IMR-90 (cell line): ENCODE results near the gene ARHGAP18.

ENCODE experiments used
- CEBPB ChIP-seq: IDR thresholded peaks from 2 replicates; pipeline ENCODE4 v1.6.1; 2012; ENCODE audit warnings: low read depth, low read length, improper control_type of control experiment
- CTCF ChIP-seq: conservative IDR thresholded peaks from 2 replicates; pipeline ENCODE4 v1.5.1; 2012; ENCODE audit warnings: mild to moderate bottlenecking, low read depth, low read length, improper control_type of control experiment
- ELK1 ChIP-seq: fragments of 150-350 bp; IDR thresholded peaks from 2 replicates; pipeline ENCODE4 v1.6.1; 2016; ENCODE audit warnings: low read depth, mild to moderate bottlenecking, low read length, moderate library complexity, borderline replicate concordance
- FOS ChIP-seq: fragments of 150-350 bp; IDR thresholded peaks from 2 replicates; pipeline ENCODE4 v1.6.1; 2016; ENCODE audit warnings: low read depth, low read length
- MAZ ChIP-seq: IDR thresholded peaks from 2 replicates; pipeline ENCODE4 v1.6.1; 2012; ENCODE audit warnings: low read depth, mild to moderate bottlenecking, low read length, improper control_type of control experiment, moderate library complexity, borderline replicate concordance
- MXI1 ChIP-seq: IDR thresholded peaks from 2 replicates; pipeline ENCODE4 v1.6.1; 2012; ENCODE audit warnings: low read depth, mild to moderate bottlenecking, low read length, moderate library complexity, borderline replicate concordance
- POLR2A ChIP-seq: IDR thresholded peaks from 2 replicates; pipeline ENCODE4 v1.6.1; 2012; ENCODE audit warnings: mild to moderate bottlenecking, low read depth, low read length
- RCOR1 ChIP-seq: IDR thresholded peaks from 2 replicates; pipeline ENCODE4 v1.6.1; 2012; ENCODE audit warnings: mild to moderate bottlenecking, low read length, improper control_type of control experiment; ENCODE audit not compliant: insufficient replicate concordance
- SMC3 ChIP-seq: fragments of 150-350 bp; IDR thresholded peaks from 2 replicates; pipeline ENCODE4 v1.6.1; 2016; ENCODE audit warnings: low read depth, mild to moderate bottlenecking, antibody characterized with exemption, low read length, moderate library complexity

- no peak for TF ChIP-seq CTCF
- TF ChIP-seq ELK1: no peak
- TF ChIP-seq CEBPB: no peak
- no peak for TF ChIP-seq POLR2A
- TF ChIP-seq RCOR1: no peak
- TF ChIP-seq MAZ: no peak
- TF ChIP-seq SMC3: no peak
- TF ChIP-seq MXI1: no peak
- no peak for TF ChIP-seq FOS
Observed at GRCh38 chr6:129744880-129745237, 34.9 kb upstream of the ARHGAP18 start.
